Hepatocyte (in vitro differentiated cells): Measurements from ENCODE around the gene WASF2. TPM values are rescaled to one million over a fixed set of nuclear protein-coding genes. Genes with fewer than 3 reads are reported as not detected.
A peak's percentile ranks its signal among the peaks of the same experiment; 100 is the strongest.

Source experiments
- DNase-seq: peaks from one replicate; pipeline ENCODE4 v3.0.0-alpha.2; 2016; ENCODE audit warnings: low spot score
- H2AFZ ChIP-seq: fragments of 200-600 bp; sonication (generic); 2 replicates; pipeline ENCODE4 v1.6.0; 2016; ENCODE audit warnings: antibody characterized with exemption, mild to moderate bottlenecking
- H3K27ac ChIP-seq: fragments of 200-600 bp; sonication (generic); 2 replicates; pipeline ENCODE4 v1.5.1; 2016; ENCODE audit warnings: mild to moderate bottlenecking
- H3K27me3 ChIP-seq: fragments of 200-600 bp; sonication (generic); 2 replicates; pipeline ENCODE4 v1.6.1; 2016
- H3K36me3 ChIP-seq: fragments of 200-600 bp; sonication (generic); replicated peaks from 2 replicates; pipeline ENCODE4 v1.5.1; 2016; ENCODE audit warnings: low read depth; ENCODE audit not compliant: insufficient read depth
- H3K4me1 ChIP-seq: fragments of 200-600 bp; sonication (generic); 2 replicates; pipeline ENCODE4 v1.5.1; 2016; ENCODE audit warnings: mild to moderate bottlenecking, moderate library complexity; ENCODE audit not compliant: insufficient read depth
- H3K4me2 ChIP-seq: fragments of 200-600 bp; sonication (generic); 2 replicates; pipeline ENCODE4 v1.6.0; 2016
- H3K4me3 ChIP-seq: fragments of 200-600 bp; sonication (generic); 2 replicates; pipeline ENCODE4 v1.5.1; 2016; ENCODE audit warnings: mild to moderate bottlenecking
- H3K79me2 ChIP-seq: fragments of 200-600 bp; sonication (generic); 2 replicates; pipeline ENCODE4 v1.6.0; 2017; ENCODE audit warnings: mild to moderate bottlenecking
- H3K9me2 ChIP-seq: fragments of 200-600 bp; sonication (generic); replicated peaks from 2 replicates; pipeline ENCODE4 v1.6.0; 2017; ENCODE audit warnings: mild to moderate bottlenecking; ENCODE audit not compliant: insufficient read depth
- H3K9me3 ChIP-seq: fragments of 200-600 bp; sonication (generic); 2 replicates; pipeline ENCODE4 v1.5.1; 2016; ENCODE audit warnings: low read depth, mild to moderate bottlenecking
- H4K20me1 ChIP-seq: fragments of 200-600 bp; sonication (generic); 2 replicates; pipeline ENCODE4 v1.6.0; 2016; ENCODE audit warnings: mild to moderate bottlenecking; ENCODE audit not compliant: insufficient read depth, poor library complexity, severe bottlenecking
- EZH2 ChIP-seq: fragments of 200-600 bp; sonication (generic); IDR thresholded peaks from 2 replicates; pipeline ENCODE4 v1.6.1; 2016; ENCODE audit warnings: antibody characterized with exemption, mild to moderate bottlenecking, borderline replicate concordance
- EZH2phosphoT487 ChIP-seq: fragments of 200-600 bp; sonication (generic); IDR thresholded peaks from one replicate; pipeline ENCODE4 v1.6.1; 2018; ENCODE audit warnings: antibody characterized with exemption, mild to moderate bottlenecking, low read depth, moderate library complexity; ENCODE audit not compliant: unreplicated experiment, severe bottlenecking
- WGBS: methylation state at CpG from one replicate; pipeline ENCODE4 v1.1.6; 2016; ENCODE audit warnings: low lambda C conversion rate; ENCODE audit errors: missing lambda C conversion rate; 5-methylcytosine and 5-hydroxymethylcytosine counted together
- polyA plus RNA-seq: library from polyadenylated mRNA; unstranded; fragments of >200 nt; fragmentation: Nextera tagmentation; extraction: Ambion mirVana; gene quantifications from 2 replicates; pipeline ENCODE4 v1.2.1, GENCODE V29; 2016
- total RNA-seq: library from RNA; depleted of rRNA; stranded (reverse); fragments of >200 nt; gene quantifications from 2 replicates; pipeline ENCODE4 v1.2.3, GENCODE V29; 2014
- TF ChIP-seq, protein P1 (sequence below): fragments of 200-600 bp; sonication (generic); IDR thresholded peaks from 2 replicates; pipeline ENCODE4 v1.5.1; 2016; ENCODE audit warnings: antibody characterized with exemption, mild to moderate bottlenecking; ENCODE audit not compliant: poor library complexity

The WASF2 gene
- total and polyA plus RNA-seq, 2 experiments from 2014 or later: 28.5 to 45.6 TPM

DNA sequence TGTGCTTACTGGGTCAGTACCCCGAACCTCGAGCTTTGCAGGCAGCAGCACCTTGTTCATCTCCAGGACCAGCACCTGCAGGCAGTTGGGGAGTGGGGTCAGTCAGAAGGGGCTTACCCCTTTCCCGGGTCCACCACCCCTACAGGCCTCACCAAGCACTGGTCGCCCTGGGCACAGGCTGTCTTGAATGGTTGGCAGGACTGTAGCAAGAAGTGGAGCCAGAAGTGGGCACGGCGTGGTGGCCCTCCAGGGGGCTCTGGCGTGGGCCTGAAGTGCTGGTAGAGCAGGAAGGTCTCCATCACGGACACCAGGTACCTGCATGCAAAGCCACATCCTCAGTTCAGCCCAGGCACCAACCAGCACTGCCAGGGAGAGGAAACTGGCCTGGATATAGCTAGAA is 128.4 kb downstream of the WASF2 start:
- H3K79me2 ChIP-seq: no peaks in the 10 kb centered on the region
- H2AFZ ChIP-seq: no peak overlapping the region
- H3K9me2 ChIP-seq: no peaks in the 10 kb centered on the region
- no peaks in the 10 kb centered on the region for H3K4me1 ChIP-seq
- H3K4me3 ChIP-seq: no peak overlapping the region
- H3K27ac ChIP-seq: no peak overlapping the region
- no peaks in the 10 kb centered on the region for H3K27me3 ChIP-seq
- TF ChIP-seq EZH2: no peak
- H3K9me3 ChIP-seq: no peaks in the 10 kb centered on the region
- H4K20me1 ChIP-seq: no peaks in the 10 kb centered on the region
- no peaks in the 10 kb centered on the region for H3K36me3 ChIP-seq
- 96% methylated on average over 8 of the region's 8 CpGs for WGBS
- no peak overlapping the region for H3K4me2 ChIP-seq
- DNase-seq: no peak

DNA sequence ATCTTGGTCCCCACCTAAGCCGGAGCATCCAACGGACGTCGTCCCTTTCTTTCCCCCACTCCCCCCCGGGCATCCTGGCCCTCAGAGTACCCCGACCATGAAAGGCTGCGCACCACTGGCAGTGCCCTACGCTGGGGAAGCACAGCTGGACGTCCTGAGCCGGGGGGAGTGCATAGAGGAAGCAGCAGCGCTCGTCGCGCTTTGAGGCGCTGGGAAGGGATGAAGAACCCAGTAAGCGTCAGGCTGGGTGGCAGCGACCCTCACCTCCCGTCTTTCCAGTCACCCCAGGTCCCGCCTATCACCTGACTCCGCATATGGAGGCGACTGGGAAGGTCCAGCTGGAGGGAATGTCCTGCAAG is 128.9 kb downstream of the WASF2 start:
- Histone ChIP-seq H3K27me3 (no peaks in the 10 kb centered on the region), H4K20me1 (no peaks in the 10 kb centered on the region), H3K9me3 (no peaks in the 10 kb centered on the region), H3K4me1 (no peaks in the 10 kb centered on the region), H3K27ac (no peak overlapping the region), H2AFZ (no peak overlapping the region), H3K79me2 (no peaks in the 10 kb centered on the region), H3K9me2 (no peaks in the 10 kb centered on the region), H3K4me2 (peak overlapping the region; percentile 97), H3K4me3 (no peak overlapping the region), H3K36me3 (no peaks in the 10 kb centered on the region)
- TF ChIP-seq, protein P1, sequence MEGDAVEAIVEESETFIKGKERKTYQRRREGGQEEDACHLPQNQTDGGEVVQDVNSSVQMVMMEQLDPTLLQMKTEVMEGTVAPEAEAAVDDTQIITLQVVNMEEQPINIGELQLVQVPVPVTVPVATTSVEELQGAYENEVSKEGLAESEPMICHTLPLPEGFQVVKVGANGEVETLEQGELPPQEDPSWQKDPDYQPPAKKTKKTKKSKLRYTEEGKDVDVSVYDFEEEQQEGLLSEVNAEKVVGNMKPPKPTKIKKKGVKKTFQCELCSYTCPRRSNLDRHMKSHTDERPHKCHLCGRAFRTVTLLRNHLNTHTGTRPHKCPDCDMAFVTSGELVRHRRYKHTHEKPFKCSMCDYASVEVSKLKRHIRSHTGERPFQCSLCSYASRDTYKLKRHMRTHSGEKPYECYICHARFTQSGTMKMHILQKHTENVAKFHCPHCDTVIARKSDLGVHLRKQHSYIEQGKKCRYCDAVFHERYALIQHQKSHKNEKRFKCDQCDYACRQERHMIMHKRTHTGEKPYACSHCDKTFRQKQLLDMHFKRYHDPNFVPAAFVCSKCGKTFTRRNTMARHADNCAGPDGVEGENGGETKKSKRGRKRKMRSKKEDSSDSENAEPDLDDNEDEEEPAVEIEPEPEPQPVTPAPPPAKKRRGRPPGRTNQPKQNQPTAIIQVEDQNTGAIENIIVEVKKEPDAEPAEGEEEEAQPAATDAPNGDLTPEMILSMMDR: no peak
- no peak for TF ChIP-seq EZH2phosphoT487
- no peak for TF ChIP-seq EZH2
- WGBS: 60% methylated on average over 18 of the region's 21 CpGs
- no peak for DNase-seq

DNA sequence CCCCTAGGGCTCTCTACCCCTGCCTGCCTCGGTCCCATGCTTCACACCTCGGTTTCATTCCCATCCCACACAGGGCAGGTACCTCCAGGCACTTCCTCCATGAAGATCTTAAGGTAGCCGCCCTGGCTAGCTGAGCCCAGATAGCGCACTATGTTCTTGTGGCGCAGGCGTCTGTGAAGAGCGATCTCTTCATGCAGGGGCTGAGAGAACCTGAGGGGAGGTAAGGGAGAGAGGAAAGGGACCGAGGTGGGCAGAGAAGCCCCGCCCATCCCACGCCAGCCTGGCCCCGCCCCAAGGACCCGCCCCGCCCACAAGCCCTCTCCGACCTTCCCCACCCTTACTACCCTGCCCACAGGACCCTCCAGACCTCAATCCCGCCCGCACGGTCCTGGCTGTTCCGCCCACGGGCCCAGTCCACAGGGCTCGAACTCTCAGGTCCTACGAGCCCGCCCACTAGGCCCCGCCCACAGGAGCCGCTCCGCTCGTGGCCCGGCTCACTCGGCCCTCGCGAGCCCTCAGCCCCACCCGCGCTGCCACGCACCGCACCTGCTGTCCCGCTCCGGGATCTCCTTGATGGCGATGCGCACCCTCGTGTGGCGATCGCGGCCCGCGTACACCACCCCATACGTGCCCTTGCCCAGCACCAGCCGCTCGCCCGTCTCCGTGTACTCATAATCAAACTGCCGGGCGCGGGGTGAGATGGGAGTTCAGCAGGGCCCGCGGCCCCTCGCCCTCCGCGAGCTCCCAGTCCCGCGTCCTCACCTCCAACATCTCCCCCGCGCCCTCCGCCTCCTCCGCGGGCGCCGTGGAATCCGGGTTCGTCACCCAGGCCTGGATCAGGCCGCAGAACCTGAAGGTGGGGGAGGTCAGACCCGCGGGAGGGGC is 129.6 kb downstream of the WASF2 start:
- Histone ChIP-seq H4K20me1 (no peaks in the 10 kb centered on the region), H3K27ac (no peak overlapping the region), H3K27me3 (no peaks in the 10 kb centered on the region), H3K9me3 (no peaks in the 10 kb centered on the region), H3K4me2 (peak overlapping the region; percentile 97), H3K4me3 (peak overlapping the region; percentile 29), H3K4me1 (no peaks in the 10 kb centered on the region), H2AFZ (peak overlapping the region; percentile 45), H3K9me2 (no peaks in the 10 kb centered on the region), H3K36me3 (no peaks in the 10 kb centered on the region), H3K79me2 (no peaks in the 10 kb centered on the region)
- 17% methylated on average over 50 of the region's 71 CpGs for WGBS
- no peak for TF ChIP-seq EZH2
- no peak for TF ChIP-seq EZH2phosphoT487
- TF ChIP-seq, protein P1: no peak
- DNase-seq: peak; percentile 54

DNA sequence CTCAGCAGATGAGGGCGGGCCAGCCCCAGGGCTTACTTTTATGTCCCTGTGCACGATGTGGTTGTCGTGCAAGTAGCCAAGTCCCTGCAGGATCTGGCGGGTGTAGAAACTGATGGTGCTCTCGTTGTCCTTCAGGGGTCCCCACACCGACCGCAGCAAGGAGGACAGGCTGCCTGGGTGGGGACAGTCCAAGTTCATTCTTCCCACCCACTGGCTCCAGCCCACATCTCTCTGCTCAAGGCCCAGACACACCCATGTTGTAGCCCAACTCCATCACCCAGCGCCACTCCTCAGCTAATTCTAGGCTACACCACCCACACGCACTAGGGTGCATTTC is 130.2 kb downstream of the WASF2 start:
- Histone ChIP-seq H3K9me3 (no peaks in the 10 kb centered on the region), H2AFZ (no peak overlapping the region), H3K27ac (no peak overlapping the region), H3K27me3 (no peaks in the 10 kb centered on the region), H4K20me1 (no peaks in the 10 kb centered on the region), H3K4me1 (no peaks in the 10 kb centered on the region), H3K9me2 (no peaks in the 10 kb centered on the region), H3K36me3 (no peaks in the 10 kb centered on the region), H3K4me3 (no peak overlapping the region), H3K4me2 (peak overlapping the region; percentile 97), H3K79me2 (no peaks in the 10 kb centered on the region)
- no peak for TF ChIP-seq EZH2
- TF ChIP-seq, protein P1: no peak
- TF ChIP-seq EZH2phosphoT487: no peak
- WGBS: 48% methylated on average over 9 of the region's 9 CpGs
- no peak for DNase-seq
